ENCODE results near the gene POLD1.
A peak's percentile ranks its signal among the peaks of the same experiment; 100 is the strongest.
"Not testable (repeated sequence)": the region's sequence is repeated elsewhere in the genome, so short reads cannot be mapped to it uniquely, and the experiment has no call there.

The POLD1 gene

GRCh38 chr19:50383852-50384684 lies at the start of gene POLD1:
TSS of gene POLD1 (plus strand) at chr19:50384347. CDS start at chr19:50398852, 14,505 bp downstream.
- peak; percentile 100 for DNase-seq

DNA sequence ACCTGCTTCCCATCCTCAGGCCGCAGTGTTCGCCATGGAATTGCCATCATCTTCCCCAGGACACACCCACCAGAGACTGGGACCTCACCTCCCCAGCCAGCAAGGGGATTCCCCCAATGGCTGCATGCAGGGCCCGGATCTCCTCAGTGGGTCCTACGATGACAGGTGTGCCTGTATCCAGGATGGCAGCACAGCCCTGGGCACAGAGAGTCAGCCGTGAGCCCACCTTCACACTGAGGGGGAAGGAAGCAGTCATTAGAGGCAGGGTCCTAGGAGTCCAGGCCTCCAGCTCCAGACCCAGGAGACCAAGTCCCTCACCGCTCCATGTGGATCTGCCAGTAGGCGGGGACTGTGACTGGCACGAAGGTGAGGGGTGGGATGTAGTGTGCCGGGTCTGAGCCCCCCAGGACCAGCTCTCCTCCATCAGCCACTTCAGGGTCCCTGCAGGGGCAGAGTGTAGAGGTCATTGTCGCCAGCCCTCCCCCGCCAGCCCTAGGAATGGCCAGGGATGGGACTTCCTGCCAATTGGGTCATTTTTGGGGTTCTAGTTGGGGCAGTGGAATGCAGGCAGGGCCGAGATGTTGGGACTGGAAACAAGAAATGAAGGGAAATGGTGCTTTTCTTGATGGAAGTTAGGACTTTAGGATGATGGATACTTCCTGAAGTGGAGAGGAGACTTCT lies 49.3 kb upstream of the POLD1 start:
- no peak for DNase-seq

- DNase-seq = not testable (repeated sequence)
These were observed 47.1 kb upstream of the POLD1 start for GRCh38 chr19:50337031-50337430.

- no peak for DNase-seq
These were observed 43.8 kb upstream of the POLD1 start for GRCh38 chr19:50340331-50340730.

DNA sequence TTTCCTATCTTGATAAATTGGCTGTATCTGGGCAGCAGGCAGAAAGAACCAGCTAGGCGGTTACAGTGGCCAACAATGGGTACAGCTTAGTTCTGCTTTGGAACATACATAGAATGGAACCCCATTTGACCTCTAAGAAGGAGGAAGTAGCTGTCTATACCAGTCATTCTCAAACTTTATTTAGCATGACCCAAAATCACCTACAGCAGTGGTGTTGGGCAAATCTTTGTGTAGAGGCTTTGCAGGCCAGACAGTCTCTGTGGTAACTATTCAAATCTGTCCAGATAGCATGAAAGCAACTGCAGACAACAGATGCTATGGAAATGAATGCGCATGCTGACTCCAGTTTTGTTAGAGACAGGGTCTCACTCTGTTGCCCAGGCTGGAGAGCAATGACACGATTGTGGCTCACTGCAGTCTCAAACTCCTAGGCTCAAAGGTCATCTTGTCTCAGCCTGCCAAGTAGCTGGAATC lies 43.0 kb upstream of the POLD1 start:
- no peak for DNase-seq

- DNase-seq = no peak
These were observed 39.4 kb upstream of the POLD1 start for GRCh38 chr19:50344661-50345318.

- not testable (repeated sequence) for DNase-seq
These were observed 37.0 kb upstream of the POLD1 start for GRCh38 chr19:50347089-50347581.

GRCh38 chr19:50349277-50350057 lies 34.7 kb upstream of the POLD1 start:
- DNase-seq = no peak

- DNase-seq = no peak
These were observed 31.9 kb upstream of the POLD1 start for GRCh38 chr19:50352242-50352641.

GRCh38 chr19:50353487-50353880 lies 30.7 kb upstream of the POLD1 start:
- not testable (repeated sequence) for DNase-seq

DNA sequence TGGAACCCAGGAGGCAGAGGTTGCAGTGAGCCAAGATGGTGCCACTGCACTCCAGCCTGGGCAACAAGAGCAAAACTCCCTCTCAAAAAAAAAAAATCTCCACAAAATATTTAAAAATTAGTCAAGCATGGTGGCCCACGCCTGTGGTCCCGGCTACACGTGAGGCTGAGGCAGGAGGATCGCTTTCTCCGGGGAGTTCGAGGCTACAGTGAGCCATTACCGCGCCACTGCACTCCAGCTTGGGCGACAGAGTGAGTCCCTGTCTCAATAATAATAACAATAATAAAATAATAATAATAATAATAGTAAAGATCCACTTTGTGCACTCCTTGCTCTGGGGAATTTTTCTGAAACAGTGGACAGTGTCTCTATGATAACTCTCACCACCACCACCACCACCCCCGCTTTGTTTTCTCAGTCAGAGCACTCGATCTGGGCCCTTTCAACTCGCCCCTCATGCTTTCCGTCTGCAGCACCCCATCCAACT lies 27.4 kb upstream of the POLD1 start:
- no peak for DNase-seq

- peak; percentile 81 for DNase-seq
These were observed 26.7 kb upstream of the POLD1 start for GRCh38 chr19:50357178-50358100.

GRCh38 chr19:50358483-50359327 lies 25.4 kb upstream of the POLD1 start:
- DNase-seq = peak; percentile 83

GRCh38 chr19:50359328-50359818 lies 24.8 kb upstream of the POLD1 start:
- no peak for DNase-seq

DNA sequence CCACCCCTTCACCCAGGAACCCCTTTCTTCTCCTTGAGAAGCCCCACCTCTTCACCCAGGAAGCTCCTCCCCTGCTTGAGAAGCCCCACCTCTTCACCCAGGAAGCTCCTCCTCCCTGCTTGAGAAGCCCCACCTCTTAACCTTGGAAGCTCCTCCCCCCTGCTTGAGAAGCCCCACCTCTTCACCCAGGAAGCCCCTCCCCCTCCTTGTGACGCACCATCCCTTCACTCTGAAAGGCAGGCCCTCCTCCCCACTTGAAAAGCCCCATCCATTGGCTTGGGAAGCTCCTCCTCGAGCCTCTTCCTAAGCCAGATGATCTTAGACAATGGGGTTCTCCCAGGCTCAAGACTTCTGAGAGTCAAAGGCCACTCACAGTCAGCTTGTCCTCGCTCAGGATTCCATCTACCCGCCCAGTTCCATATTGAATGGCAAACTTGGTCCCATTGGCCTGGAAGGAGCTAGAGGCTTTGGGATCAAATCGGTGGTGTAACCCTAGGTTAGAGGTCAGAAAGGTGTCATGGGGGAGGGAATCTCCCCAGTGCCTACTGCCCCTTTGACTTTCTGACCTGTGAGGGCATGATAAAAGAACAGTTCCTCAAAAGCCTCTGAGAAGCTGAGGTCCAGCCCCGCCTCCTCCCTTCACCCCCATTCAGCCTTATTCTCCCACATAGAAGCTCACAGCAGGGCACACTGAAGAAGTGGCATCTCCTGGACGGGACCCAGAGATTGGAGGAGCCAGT lies 22.7 kb upstream of the POLD1 start:
- peak; percentile 33 for DNase-seq

- DNase-seq = no peak
These were observed 22.1 kb upstream of the POLD1 start for GRCh38 chr19:50362030-50362412.

DNA sequence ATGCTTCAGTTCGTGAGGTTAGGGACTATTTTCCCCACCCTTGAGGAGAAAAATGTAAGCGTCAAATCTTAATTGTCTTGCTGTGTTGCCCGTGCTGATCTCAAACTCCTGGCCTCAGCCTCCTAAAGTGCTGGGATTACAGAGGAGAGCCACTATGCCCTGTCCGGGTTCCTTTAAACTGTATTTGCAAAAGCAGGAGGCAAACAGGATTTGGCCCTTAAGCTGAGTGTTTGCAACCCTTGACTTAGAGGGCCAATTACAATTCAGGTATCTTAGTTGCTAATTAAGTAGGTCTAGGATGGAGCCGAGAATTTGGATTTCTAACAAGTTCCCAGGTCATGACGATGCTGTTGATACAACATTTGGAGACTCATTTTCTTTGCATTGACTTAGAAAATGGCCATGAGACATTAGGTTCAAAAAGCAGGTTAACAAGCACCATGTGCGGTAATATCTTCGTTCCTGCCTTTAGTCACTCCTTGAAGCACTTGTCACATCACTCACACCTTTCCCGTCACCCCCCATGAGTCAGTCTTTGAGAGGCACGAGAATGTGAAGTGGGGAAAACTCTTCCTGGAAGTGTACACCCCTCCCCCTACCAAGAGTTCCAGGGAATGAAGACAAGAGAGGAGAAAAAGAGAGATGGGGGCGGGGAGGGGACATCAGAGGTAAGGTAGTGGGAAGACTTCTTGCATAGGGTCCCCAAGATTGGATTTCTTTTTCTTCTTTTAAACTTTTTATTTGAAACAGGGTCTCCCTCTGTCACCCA lies 21.3 kb upstream of the POLD1 start:
- DNase-seq = no peak

Measured in hematopoietic multipotent progenitor cell treated with erythropoietin and hydrocortisone succinate and interleukin-3 and kit ligand, for 4 days (in vitro differentiated cells).